ENCODE results near the gene CEP76. TPM values are rescaled to one million over a fixed set of nuclear protein-coding genes. Genes with fewer than 3 reads are reported as not detected.

CEP76 gene
- polyA plus RNA-seq, 3 donors, result 2.7 to 3.4 (median 3.0) TPM

GRCh38 chr18:12749121-12749520 is 46.6 kb upstream of the CEP76 start:
- Histone ChIP-seq H3K4me1 (ENCODE audit: control insufficient read depth in 1 of 2, insufficient read depth in 2 of 2, low read length in 2 of 2) (no peaks in the 10 kb centered on the region), H3K27me3 (ENCODE audit: control insufficient read depth in 2 of 2, insufficient read depth in 2 of 2, low read length in 2 of 2) (no peaks in the 10 kb centered on the region), H3K4me2 (replicated peaks; ENCODE audit: extremely low read depth, low read length, poor library complexity, severe bottlenecking) (no peak overlapping the region), H3K9ac (ENCODE audit: insufficient read depth, low read length, poor library complexity, severe bottlenecking) (no peak overlapping the region), H3K4me3 (replicated peaks in 1 of 3; ENCODE audit: low read depth in 2 of 3, low read length in 3 of 3) (no peak overlapping the region), H3K36me3 (replicated peaks in 1 of 2; ENCODE audit: control insufficient read depth in 1 of 2, insufficient read depth in 2 of 2, low read length in 2 of 2) (no peaks in the 10 kb centered on the region), H3K27ac (ENCODE audit: low read depth in 1 of 2, low read length in 2 of 2) (no peak overlapping the region), H3K9me3 (replicated peaks in 1 of 2; ENCODE audit: control insufficient read depth in 1 of 2, insufficient read depth in 1 of 2, low read length in 2 of 2) (no peaks in the 10 kb centered on the region), H2AFZ (ENCODE audit: insufficient read depth, low read depth, low read length, poor library complexity, severe bottlenecking) (no peak overlapping the region), H3K79me2 (ENCODE audit: insufficient read depth, low read length) (no peaks in the 10 kb centered on the region), H4K20me1 (ENCODE audit: insufficient read depth, low read length) (no peaks in the 10 kb centered on the region)
- H3K36me3 Mint-ChIP-seq, result no peaks in the 10 kb centered on the region
- H3K27me3 Mint-ChIP-seq (ENCODE audit: low read depth in 3 of 3), result peaks cover 0 to 4% (median 3%) of the 10 kb centered on the region in 3 donors
- WGBS (ENCODE audit: insufficient coverage), result 79% methylated on average over 9 of the region's 13 CpGs
- H3K27ac Mint-ChIP-seq, result no peak overlapping the region
- TF ChIP-seq, protein P1, sequence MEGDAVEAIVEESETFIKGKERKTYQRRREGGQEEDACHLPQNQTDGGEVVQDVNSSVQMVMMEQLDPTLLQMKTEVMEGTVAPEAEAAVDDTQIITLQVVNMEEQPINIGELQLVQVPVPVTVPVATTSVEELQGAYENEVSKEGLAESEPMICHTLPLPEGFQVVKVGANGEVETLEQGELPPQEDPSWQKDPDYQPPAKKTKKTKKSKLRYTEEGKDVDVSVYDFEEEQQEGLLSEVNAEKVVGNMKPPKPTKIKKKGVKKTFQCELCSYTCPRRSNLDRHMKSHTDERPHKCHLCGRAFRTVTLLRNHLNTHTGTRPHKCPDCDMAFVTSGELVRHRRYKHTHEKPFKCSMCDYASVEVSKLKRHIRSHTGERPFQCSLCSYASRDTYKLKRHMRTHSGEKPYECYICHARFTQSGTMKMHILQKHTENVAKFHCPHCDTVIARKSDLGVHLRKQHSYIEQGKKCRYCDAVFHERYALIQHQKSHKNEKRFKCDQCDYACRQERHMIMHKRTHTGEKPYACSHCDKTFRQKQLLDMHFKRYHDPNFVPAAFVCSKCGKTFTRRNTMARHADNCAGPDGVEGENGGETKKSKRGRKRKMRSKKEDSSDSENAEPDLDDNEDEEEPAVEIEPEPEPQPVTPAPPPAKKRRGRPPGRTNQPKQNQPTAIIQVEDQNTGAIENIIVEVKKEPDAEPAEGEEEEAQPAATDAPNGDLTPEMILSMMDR (IDR thresholded peaks at IDR 0.05), result no peak
- H3K9me3 Mint-ChIP-seq, result peaks cover 0 to 3% (median 0%) of the 10 kb centered on the region in 7 donors
- H3K4me3 Mint-ChIP-seq, result no peak overlapping the region
- intact Hi-C loops (cut with micrococcal nuclease), result loop anchor here in 1 of 2 donors (5.0 kb wide), 1 partner anchor 143 kb away; no protein-coding TSS in a partner anchor
- H3K4me1 Mint-ChIP-seq, result no peaks in the 10 kb centered on the region
- DNase-seq, result no peak

DNA sequence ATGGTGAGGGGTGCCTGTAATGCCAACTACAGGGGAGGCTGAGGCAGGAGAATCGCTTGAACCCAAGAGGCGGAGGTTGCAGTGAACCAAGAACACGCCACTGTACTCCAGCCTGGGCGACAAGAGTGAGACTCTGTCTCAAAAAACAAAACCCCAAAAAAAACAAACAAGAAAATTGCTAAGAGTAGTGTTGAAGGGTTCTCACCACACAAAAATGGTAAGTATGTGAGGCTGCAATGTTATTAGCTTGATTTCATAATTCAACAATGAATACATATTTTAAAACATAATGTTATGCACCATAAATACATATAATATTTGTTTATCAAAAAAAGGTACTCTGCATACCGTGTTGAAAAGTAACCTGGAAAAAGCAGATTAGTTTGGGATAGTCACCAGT is 46.1 kb upstream of the CEP76 start:
- Histone ChIP-seq H3K4me1 (ENCODE audit: control insufficient read depth in 1 of 2, insufficient read depth in 2 of 2, low read length in 2 of 2) (no peaks in the 10 kb centered on the region), H3K27me3 (ENCODE audit: control insufficient read depth in 2 of 2, insufficient read depth in 2 of 2, low read length in 2 of 2) (no peaks in the 10 kb centered on the region), H3K36me3 (replicated peaks in 1 of 2; ENCODE audit: control insufficient read depth in 1 of 2, insufficient read depth in 2 of 2, low read length in 2 of 2) (no peaks in the 10 kb centered on the region), H3K4me3 (replicated peaks in 1 of 3; ENCODE audit: low read depth in 2 of 3, low read length in 3 of 3) (no peak overlapping the region), H3K4me2 (replicated peaks; ENCODE audit: extremely low read depth, low read length, poor library complexity, severe bottlenecking) (no peak overlapping the region), H3K27ac (ENCODE audit: low read depth in 1 of 2, low read length in 2 of 2) (no peak overlapping the region), H3K9me3 (replicated peaks in 1 of 2; ENCODE audit: control insufficient read depth in 1 of 2, insufficient read depth in 1 of 2, low read length in 2 of 2) (no peaks in the 10 kb centered on the region), H3K79me2 (ENCODE audit: insufficient read depth, low read length) (no peaks in the 10 kb centered on the region), H3K9ac (ENCODE audit: insufficient read depth, low read length, poor library complexity, severe bottlenecking) (no peak overlapping the region), H2AFZ (ENCODE audit: insufficient read depth, low read depth, low read length, poor library complexity, severe bottlenecking) (no peak overlapping the region), H4K20me1 (ENCODE audit: insufficient read depth, low read length) (no peaks in the 10 kb centered on the region)
- Mint-ChIP-seq H3K27ac (no peak overlapping the region), H3K9me3 (peaks cover 0 to 3% (median 0%) of the 10 kb centered on the region in 7 donors), H3K36me3 (no peaks in the 10 kb centered on the region), H3K27me3 (ENCODE audit: low read depth in 3 of 3) (peaks cover 0 to 4% (median 3%) of the 10 kb centered on the region in 3 donors), H3K4me3 (no peak overlapping the region), H3K4me1 (no peaks in the 10 kb centered on the region)
- no CpG with 5 or more reads among the region's 5 CpGs for WGBS (ENCODE audit: insufficient coverage)
- TF ChIP-seq, protein P1 (IDR thresholded peaks at IDR 0.05), result no peak
- intact Hi-C loops (cut with micrococcal nuclease), result loop anchor here in 1 of 2 donors (5.0 kb wide), 1 partner anchor 144 kb away; no protein-coding TSS in a partner anchor
- DNase-seq, result no peak
